ENCODE measurements around the gene KMT2E.
"Not testable (repeated sequence)": the region's sequence is repeated elsewhere in the genome, so short reads cannot be mapped to it uniquely, and the experiment has no call there.

Gene KMT2E

DNA sequence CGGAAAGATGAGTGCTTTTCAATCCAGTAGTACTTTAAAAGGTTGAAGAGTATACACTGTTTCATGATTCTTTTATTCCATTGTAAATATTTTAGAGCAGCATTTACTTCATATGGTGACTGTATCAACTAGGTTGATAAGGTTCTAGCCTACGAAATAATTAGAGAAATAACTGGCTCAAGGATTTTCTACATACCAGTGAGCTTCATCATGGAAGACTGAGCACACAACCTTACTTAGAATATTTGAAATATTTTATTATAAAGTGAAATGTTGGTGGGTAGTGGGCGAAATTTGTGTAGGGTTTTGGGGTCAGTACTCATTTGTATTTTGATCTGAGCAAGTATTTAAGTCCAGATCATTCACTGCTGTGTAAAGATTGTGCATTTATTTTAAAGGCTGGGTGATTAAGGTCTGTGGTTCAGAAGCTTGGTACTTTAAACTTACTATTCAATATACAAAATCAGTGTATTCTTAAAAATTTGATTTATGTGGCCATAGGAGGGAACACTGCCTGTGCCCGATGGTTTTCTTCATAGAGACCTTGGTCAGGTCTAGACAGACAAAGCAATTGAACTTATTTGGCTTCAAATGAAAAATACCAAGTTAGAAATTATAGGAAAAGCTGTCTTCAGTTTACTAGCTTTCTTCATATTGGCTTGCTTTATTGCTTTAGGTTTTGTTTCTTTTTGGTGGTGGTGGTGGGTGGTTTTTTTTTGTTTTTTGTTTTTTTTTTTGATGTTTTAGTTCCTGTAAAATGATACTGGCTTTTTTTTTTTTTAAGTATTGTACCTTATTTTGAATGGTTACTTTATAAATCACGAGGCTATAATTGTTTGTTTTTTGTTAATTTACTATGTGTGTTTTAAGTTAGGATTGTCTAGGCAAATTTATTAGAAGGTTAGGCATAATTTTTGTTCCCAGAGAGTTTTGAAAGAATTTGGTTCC lies 3.0 kb downstream of the KMT2E start:
- H3K4me3 ChIP-seq (ENCODE audit: low read length) = peak overlapping the region; percentile 82
- no peaks in the 10 kb centered on the region for H3K27me3 ChIP-seq (ENCODE audit: insufficient read depth, low read length)

DNA sequence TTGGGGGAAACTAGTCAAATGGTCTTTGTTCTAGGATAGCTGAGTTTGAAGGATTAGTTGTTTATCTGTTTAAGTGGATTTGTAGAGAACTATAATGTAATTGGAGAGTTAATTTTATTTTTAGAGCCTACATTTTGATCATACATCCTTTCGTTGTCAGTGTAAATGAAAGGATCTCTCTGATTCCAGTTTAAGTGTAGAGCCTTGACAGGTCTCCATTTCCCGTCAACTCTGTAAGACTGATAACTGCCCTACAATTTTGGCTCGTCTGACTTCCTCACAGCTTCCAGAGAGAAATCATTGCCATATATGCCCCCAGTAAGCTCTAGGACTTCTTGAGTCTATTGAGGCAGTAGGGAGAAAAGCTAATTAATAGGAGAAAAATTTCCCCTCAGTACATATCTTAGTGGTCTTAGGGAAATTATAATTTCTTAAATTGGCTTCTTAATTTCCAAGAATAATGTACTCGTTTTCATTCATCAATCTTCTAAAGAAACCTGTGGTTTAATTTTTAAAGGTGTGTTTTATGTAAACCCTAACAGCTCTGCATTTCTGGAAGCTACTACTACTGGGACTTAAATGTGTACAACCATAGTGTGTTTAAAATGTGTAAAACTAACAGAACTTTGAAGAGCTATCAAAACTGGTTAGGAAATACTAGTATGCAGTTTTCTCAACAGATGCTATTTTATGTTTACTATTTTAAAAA lies 3.8 kb downstream of the KMT2E start:
- no peaks in the 10 kb centered on the region for H3K9me3 ChIP-seq (ENCODE audit: low read length)
- H3K4me3 ChIP-seq (ENCODE audit: low read length) = peak overlapping the region; percentile 82
- H2AFZ ChIP-seq (ENCODE audit: low read depth, low read length) = no peak overlapping the region
- no peaks in the 10 kb centered on the region for H3K36me3 ChIP-seq (ENCODE audit: insufficient read depth, low read length)
- no peaks in the 10 kb centered on the region for H3K27me3 ChIP-seq (ENCODE audit: insufficient read depth, low read length)
- H3K4me1 ChIP-seq (ENCODE audit: insufficient read depth, low read length) = peaks cover 21% of the 10 kb centered on the region

More for the DNA sequence above, 3.0 kb downstream of the KMT2E start:
- H3K9me3 ChIP-seq (ENCODE audit: low read length) = no peaks in the 10 kb centered on the region
- no peak overlapping the region for H2AFZ ChIP-seq (ENCODE audit: low read depth, low read length)
- no peaks in the 10 kb centered on the region for H3K36me3 ChIP-seq (ENCODE audit: insufficient read depth, low read length)
- peaks cover 21% of the 10 kb centered on the region for H3K4me1 ChIP-seq (ENCODE audit: insufficient read depth, low read length)

DNA sequence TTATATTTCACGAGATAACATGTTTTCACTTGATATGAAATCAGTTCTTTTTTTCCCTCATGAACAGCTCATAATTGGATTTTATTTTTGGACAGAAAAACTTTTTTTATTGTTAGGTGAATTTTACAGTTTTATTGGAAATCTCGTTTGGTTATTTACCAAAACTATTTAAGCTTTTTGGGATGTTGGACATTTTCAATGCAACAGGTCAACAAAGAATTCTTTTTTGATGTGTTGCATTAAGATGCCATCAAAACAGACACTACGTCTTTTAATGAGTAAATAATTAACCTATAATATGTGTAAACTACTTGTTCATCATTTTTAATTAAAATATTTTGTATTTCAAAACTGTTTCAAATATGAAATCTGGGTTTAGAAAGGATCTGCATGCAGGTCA lies 5.3 kb downstream of the KMT2E start:
- peaks cover 21% of the 10 kb centered on the region for H3K4me1 ChIP-seq (ENCODE audit: insufficient read depth, low read length)
- H3K4me3 ChIP-seq (ENCODE audit: low read length) = no peak overlapping the region

DNA sequence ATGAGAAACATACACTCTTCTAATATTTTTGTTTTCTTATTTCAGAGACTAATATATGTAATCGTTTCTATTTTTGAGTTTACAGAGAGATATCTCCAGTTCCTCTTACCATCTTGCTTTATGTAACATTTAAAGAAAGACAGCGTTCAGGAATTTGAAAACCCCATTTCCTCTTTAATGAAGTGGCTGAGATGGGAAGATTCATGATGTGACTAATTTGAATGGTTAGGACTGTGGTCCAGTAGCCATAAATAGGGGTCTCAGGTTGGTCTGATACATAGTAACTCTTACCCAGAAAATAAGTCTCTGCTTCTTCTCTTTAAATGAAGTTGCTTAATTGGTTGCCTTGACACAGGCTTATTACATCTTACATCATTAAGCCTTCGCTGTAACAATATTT lies 6.9 kb downstream of the KMT2E start:
- Histone ChIP-seq H3K36me3 (ENCODE audit: insufficient read depth, low read length) (no peaks in the 10 kb centered on the region), H2AFZ (ENCODE audit: low read depth, low read length) (no peak overlapping the region), H3K27me3 (ENCODE audit: insufficient read depth, low read length) (no peaks in the 10 kb centered on the region), H3K4me1 (ENCODE audit: insufficient read depth, low read length) (peaks cover 21% of the 10 kb centered on the region), H3K4me3 (ENCODE audit: low read length) (no peak overlapping the region), H3K9me3 (ENCODE audit: low read length) (no peaks in the 10 kb centered on the region)

More for the DNA sequence above, 5.3 kb downstream of the KMT2E start:
- Histone ChIP-seq H3K9me3 (ENCODE audit: low read length) (no peaks in the 10 kb centered on the region), H3K27me3 (ENCODE audit: insufficient read depth, low read length) (no peaks in the 10 kb centered on the region), H2AFZ (ENCODE audit: low read depth, low read length) (no peak overlapping the region), H3K36me3 (ENCODE audit: insufficient read depth, low read length) (no peaks in the 10 kb centered on the region)

DNA sequence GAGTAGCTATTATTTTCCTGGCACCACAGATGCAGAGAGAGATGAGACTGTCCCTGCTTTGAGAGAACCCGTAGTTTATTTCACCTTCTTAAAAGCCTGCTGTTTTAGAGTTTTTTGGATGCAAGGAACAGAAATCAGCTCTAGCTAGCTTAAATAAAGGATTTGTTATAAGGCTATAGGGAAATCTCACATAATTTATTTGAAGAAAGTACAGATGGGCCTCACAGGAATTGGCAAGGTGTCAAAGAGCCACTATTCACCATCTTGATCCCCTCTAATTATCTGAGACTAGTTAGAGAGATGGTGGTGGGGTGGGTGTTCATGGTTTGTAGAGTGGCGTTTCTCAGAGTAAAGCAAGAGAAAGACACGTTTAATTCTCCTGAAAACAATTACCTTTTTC lies 7.3 kb downstream of the KMT2E start:
- no peaks in the 10 kb centered on the region for H3K9me3 ChIP-seq (ENCODE audit: low read length)
- H2AFZ ChIP-seq (ENCODE audit: low read depth, low read length) = no peak overlapping the region
- no peak overlapping the region for H3K4me3 ChIP-seq (ENCODE audit: low read length)
- no peaks in the 10 kb centered on the region for H3K36me3 ChIP-seq (ENCODE audit: insufficient read depth, low read length)
- H3K27me3 ChIP-seq (ENCODE audit: insufficient read depth, low read length) = no peaks in the 10 kb centered on the region
- peaks cover 21% of the 10 kb centered on the region for H3K4me1 ChIP-seq (ENCODE audit: insufficient read depth, low read length)

DNA sequence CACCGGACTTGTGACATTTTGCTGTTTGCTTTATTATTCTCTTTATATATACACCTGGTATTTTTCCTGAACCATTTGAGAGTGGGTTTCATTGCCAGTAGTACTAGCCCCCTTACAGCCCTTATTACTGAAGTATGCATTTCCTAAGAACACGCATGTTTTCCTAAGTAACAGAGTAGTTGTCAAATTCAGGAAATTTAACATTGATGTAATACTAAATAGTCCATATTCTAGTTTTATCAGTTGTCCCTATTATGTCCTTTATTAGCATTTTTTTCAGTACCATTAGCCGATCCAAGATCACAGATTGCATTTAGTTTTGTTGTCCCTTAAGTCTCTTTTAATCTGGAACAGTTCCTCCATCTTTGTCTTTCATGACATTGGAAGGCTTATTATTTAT lies 8.0 kb downstream of the KMT2E start:
- no peaks in the 10 kb centered on the region for H3K27me3 ChIP-seq (ENCODE audit: insufficient read depth, low read length)
- H3K36me3 ChIP-seq (ENCODE audit: insufficient read depth, low read length) = no peaks in the 10 kb centered on the region
- peaks cover 21% of the 10 kb centered on the region for H3K4me1 ChIP-seq (ENCODE audit: insufficient read depth, low read length)
- H3K4me3 ChIP-seq (ENCODE audit: low read length) = no peak overlapping the region
- no peaks in the 10 kb centered on the region for H3K9me3 ChIP-seq (ENCODE audit: low read length)
- H2AFZ ChIP-seq (ENCODE audit: low read depth, low read length) = no peak overlapping the region

DNA sequence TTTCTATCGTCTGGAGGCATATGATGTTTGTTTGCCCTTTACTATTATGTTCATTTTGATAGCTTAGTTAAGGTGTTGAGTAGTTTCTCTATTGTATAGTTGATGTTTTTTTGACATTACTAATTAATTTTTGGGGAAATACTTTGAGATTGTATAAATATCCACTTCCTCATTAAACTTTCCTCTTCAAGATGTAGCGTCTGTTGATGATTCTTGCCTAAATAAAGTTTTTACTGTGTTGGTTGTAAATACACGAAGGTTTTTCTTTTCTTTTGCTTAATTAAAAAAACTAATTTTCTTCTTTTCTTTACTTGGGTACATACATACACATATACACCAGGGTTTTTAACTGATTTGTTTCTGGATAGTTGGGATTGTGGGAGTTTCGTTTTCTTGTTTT lies 8.5 kb downstream of the KMT2E start:
- Histone ChIP-seq H3K27me3 (ENCODE audit: insufficient read depth, low read length) (no peaks in the 10 kb centered on the region), H3K9me3 (ENCODE audit: low read length) (no peaks in the 10 kb centered on the region), H3K36me3 (ENCODE audit: insufficient read depth, low read length) (no peaks in the 10 kb centered on the region), H3K4me1 (ENCODE audit: insufficient read depth, low read length) (peaks cover 16% of the 10 kb centered on the region), H2AFZ (ENCODE audit: low read depth, low read length) (no peak overlapping the region), H3K4me3 (ENCODE audit: low read length) (no peak overlapping the region)

DNA sequence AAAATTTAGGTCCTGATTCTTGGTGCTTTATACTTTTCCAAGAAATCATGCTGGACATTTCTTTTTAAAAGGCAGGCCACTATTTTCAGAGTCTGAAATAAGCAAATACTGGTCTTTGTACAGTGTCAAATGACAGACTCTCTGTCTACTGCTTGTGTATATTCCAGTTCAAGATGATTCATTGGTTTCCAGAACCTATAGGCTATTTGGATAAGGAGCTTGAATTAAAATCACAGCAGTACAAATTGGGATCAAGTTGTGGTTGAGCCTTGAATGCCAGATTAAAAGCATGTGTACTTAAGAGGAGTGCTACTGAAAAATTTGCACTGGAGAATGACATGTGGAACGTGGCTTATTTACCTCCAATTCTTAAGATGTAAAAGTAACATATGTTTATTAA lies 10.7 kb downstream of the KMT2E start:
- H3K4me1 ChIP-seq (ENCODE audit: insufficient read depth, low read length) = no peaks in the 10 kb centered on the region
- H3K4me3 ChIP-seq (ENCODE audit: low read length) = no peak overlapping the region
- H3K36me3 ChIP-seq (ENCODE audit: insufficient read depth, low read length) = peaks cover 3% of the 10 kb centered on the region
- H3K27me3 ChIP-seq (ENCODE audit: insufficient read depth, low read length) = no peaks in the 10 kb centered on the region
- no peak overlapping the region for H2AFZ ChIP-seq (ENCODE audit: low read depth, low read length)
- H3K9me3 ChIP-seq (ENCODE audit: low read length) = no peaks in the 10 kb centered on the region

DNA sequence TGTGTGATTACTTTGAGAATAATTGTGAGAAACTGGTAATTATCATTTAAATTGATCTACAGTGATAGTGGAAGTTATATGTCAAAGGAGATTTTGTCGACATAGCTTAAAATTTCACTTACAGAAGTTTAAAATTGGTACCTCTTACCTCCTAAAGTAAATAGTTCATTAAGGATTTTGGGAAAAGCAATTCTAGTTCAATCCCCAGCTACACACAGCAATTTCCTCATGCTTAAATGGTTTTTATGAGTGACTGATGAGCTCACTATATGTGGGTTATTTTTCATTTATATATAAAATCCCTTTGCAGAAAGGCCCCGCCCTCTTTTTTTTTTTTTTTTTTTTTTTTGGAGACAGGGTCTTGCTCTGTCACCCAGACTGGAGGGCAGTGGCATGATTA lies 12.7 kb downstream of the KMT2E start:
- Histone ChIP-seq H3K9me3 (ENCODE audit: low read length) (no peaks in the 10 kb centered on the region), H3K27me3 (ENCODE audit: insufficient read depth, low read length) (no peaks in the 10 kb centered on the region), H2AFZ (ENCODE audit: low read depth, low read length) (no peak overlapping the region), H3K4me1 (ENCODE audit: insufficient read depth, low read length) (no peaks in the 10 kb centered on the region), H3K4me3 (ENCODE audit: low read length) (no peak overlapping the region), H3K36me3 (ENCODE audit: insufficient read depth, low read length) (peaks cover 3% of the 10 kb centered on the region)

DNA sequence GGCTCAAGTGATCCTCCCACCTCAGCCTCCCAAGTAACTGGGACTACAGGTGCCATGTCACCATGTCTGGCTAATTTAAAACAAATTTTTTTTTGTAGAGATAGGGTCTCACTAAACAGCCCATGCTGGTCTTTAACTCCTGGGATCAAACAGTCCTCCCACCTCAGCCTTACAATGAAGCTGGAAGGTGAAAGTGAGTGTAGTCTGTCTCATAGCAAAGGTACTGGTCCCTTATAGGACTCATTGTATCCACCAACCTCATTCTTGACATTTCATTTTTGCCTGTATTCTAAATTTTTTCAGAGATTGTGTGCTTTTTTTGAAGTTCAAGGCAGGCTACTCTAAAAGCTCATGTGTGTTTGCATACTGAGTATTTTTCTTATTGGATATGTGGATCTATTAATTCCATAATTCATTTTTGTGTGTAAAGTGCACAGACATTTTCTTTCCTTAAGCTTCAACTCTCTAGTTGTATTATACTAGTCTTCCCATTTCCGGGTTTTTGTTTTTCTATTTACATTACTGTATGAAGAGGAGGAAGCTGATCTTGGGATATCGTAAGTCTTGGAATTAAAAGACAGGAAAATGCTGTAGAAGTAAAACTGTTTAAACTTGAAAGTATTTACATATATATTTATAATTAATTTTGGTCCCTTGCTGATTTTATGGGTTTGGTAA lies 13.3 kb downstream of the KMT2E start:
- H2AFZ ChIP-seq (ENCODE audit: low read depth, low read length) = no peak overlapping the region
- H3K36me3 ChIP-seq (ENCODE audit: insufficient read depth, low read length) = peaks cover 3% of the 10 kb centered on the region
- no peak overlapping the region for H3K4me3 ChIP-seq (ENCODE audit: low read length)
- no peaks in the 10 kb centered on the region for H3K9me3 ChIP-seq (ENCODE audit: low read length)
- H3K4me1 ChIP-seq (ENCODE audit: insufficient read depth, low read length) = no peaks in the 10 kb centered on the region
- H3K27me3 ChIP-seq (ENCODE audit: insufficient read depth, low read length) = no peaks in the 10 kb centered on the region

DNA sequence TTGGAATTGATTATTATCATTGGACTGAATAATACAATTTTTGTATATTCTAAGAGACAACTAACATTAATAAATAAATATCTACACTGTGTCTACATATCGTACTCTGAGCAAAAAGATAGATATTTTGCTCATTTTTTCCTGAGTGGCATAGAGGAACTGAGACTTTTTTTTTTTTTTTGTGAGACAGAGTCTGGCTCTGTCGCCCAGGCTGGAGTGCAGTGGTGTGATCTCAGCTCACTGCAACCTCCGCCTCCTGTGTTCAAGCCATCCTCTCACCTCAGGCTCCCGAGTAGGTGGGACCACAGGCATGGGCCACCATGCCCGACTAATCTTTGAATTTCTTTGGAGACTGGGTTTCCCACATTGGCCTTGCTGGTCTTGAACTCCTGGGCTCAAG lies 14.0 kb downstream of the KMT2E start:
- no peak overlapping the region for H3K4me3 ChIP-seq (ENCODE audit: low read length)
- H3K36me3 ChIP-seq (ENCODE audit: insufficient read depth, low read length) = peaks cover 3% of the 10 kb centered on the region
- H2AFZ ChIP-seq (ENCODE audit: low read depth, low read length) = no peak overlapping the region
- no peaks in the 10 kb centered on the region for H3K9me3 ChIP-seq (ENCODE audit: low read length)
- no peaks in the 10 kb centered on the region for H3K27me3 ChIP-seq (ENCODE audit: insufficient read depth, low read length)
- H3K4me1 ChIP-seq (ENCODE audit: insufficient read depth, low read length) = no peaks in the 10 kb centered on the region

DNA sequence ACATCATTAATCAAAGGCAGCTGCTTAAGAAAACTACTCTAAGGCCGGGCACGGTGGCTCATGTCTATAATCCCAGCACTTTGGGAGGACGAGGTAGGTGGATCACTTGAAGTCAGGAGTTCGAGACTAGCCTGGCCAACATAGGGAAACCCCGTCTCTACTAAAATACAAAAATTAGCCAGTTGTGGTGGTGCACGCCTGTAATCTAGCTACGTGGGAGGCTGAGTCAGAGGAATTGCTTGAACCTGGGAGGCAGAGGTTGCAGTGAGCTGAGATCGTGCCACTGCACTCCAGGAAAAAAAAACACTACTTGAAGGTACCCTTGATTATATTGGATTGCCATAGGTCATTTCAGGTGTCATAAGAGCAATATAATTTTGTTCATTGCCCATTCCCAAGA lies 14.9 kb downstream of the KMT2E start:
- not testable (repeated sequence) for H3K9me3 ChIP-seq (ENCODE audit: low read length); H2AFZ ChIP-seq (ENCODE audit: low read depth, low read length); H3K36me3 ChIP-seq (ENCODE audit: insufficient read depth, low read length); H3K4me1 ChIP-seq (ENCODE audit: insufficient read depth, low read length); H3K27me3 ChIP-seq (ENCODE audit: insufficient read depth, low read length); H3K4me3 ChIP-seq (ENCODE audit: low read length)

DNA sequence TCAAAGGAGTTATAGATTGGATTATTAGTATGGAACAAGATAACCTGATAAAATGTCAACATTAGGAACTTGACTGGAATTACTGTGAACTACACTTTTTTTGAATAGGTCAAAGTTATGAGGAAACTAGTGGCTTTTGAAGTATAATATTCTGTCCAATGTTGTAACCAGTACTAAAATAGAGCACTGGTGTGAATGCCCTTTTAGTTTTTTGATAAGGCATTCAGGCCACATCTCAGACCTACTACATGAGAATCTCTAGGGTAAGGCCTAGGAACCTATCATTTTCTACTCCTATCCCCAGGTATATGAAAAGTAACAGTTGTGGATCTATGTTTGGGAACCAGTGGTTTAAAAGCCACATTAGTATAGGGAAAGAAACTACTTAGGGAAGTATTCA lies 16.4 kb downstream of the KMT2E start:
- no peaks in the 10 kb centered on the region for H3K4me1 ChIP-seq (ENCODE audit: insufficient read depth, low read length)
- H3K9me3 ChIP-seq (ENCODE audit: low read length) = no peaks in the 10 kb centered on the region
- H2AFZ ChIP-seq (ENCODE audit: low read depth, low read length) = no peak overlapping the region
- no peak overlapping the region for H3K4me3 ChIP-seq (ENCODE audit: low read length)
- no peaks in the 10 kb centered on the region for H3K27me3 ChIP-seq (ENCODE audit: insufficient read depth, low read length)
- H3K36me3 ChIP-seq (ENCODE audit: insufficient read depth, low read length) = peaks cover 8% of the 10 kb centered on the region
